A673 (cell line): ENCODE data around the gene ZNF534. TPM values are rescaled to one million over a fixed set of nuclear protein-coding genes. Genes with fewer than 3 reads are reported as not detected.

Experiments used
- BruUV-seq: library from RNA; stranded (reverse); fragments of 400-500 nt; replicated peaks from 2 replicates; lab custom pipeline; 2021; lab: Mats Ljungman, UMichigan
- CTCF ChIA-PET: fragments of 300-600 bp; sonication (Branson Sonifier 250); formaldehyde crosslinking; loops from one replicate; lab custom pipeline; 2022; ENCODE audit warnings: antibody characterized with exemption; lab: Charles Lee
- POLR2A ChIA-PET: fragments of 300-600 bp; sonication (Branson Sonifier 250); formaldehyde crosslinking; loops from one replicate; lab custom pipeline; 2022; ENCODE audit warnings: antibody characterized with exemption; ENCODE audit not compliant: low non-redundant PET; lab: Charles Lee
- DNase-seq: peaks from one replicate; pipeline ENCODE4 v3.0.0-alpha.2; 2015; ENCODE audit warnings: low spot score
- H3K27ac ChIP-seq: fragments of 200-600 bp; sonication (generic); 2 replicates; pipeline ENCODE4 v1.5.1; 2016; ENCODE audit warnings: mixed run types, low read depth, mild to moderate bottlenecking, mixed read lengths, antibody characterized with exemption, low read length; ENCODE audit not compliant: poor library complexity, severe bottlenecking
- H3K27me3 ChIP-seq: fragments of 200-600 bp; sonication (generic); replicated peaks from 2 replicates; pipeline ENCODE4 v1.6.1; 2017; ENCODE audit warnings: mixed run types, low read depth, mild to moderate bottlenecking, mixed read lengths, antibody characterized with exemption, low read length; ENCODE audit not compliant: insufficient read depth, poor library complexity
- H3K36me3 ChIP-seq: fragments of 200-600 bp; sonication (generic); 2 replicates; pipeline ENCODE4 v1.6.1; 2016; ENCODE audit warnings: mixed run types, mild to moderate bottlenecking, mixed read lengths, antibody characterized with exemption, low read length; ENCODE audit not compliant: insufficient read depth, poor library complexity, severe bottlenecking
- H3K4me1 ChIP-seq: fragments of 200-600 bp; sonication (generic); 2 replicates; pipeline ENCODE4 v1.6.1; 2017; ENCODE audit warnings: mixed run types, mild to moderate bottlenecking, mixed read lengths, antibody characterized with exemption, low read length; ENCODE audit not compliant: insufficient read depth, poor library complexity, severe bottlenecking
- H3K4me3 ChIP-seq: fragments of 200-600 bp; sonication (generic); 2 replicates; pipeline ENCODE4 v1.5.1; 2016; ENCODE audit warnings: low read depth, mixed run types, mild to moderate bottlenecking, mixed read lengths, low read length; ENCODE audit not compliant: poor library complexity, severe bottlenecking
- H3K9me3 ChIP-seq: fragments of 200-600 bp; sonication (generic); 2 replicates; pipeline ENCODE4 v1.6.1; 2016; ENCODE audit warnings: mixed run types, low read depth, mild to moderate bottlenecking, mixed read lengths, antibody characterized with exemption, low read length; ENCODE audit not compliant: poor library complexity, severe bottlenecking
- EZH2 ChIP-seq: fragments of 200-600 bp; sonication (generic); IDR thresholded peaks from 2 replicates; pipeline ENCODE4 v1.6.1; 2017; ENCODE audit warnings: borderline replicate concordance, low read depth, mild to moderate bottlenecking, mixed read lengths, antibody characterized with exemption, low read length; ENCODE audit not compliant: poor library complexity, severe bottlenecking
- intact Hi-C: fragments of 100-400 bp; cut with micrococcal nuclease; formaldehyde crosslinking; loops from one replicate; pipeline ENCODE4 v1.10.0; 2022; ENCODE audit not compliant: unreplicated experiment
- total RNA-seq: library from RNA; stranded (reverse); gene quantifications from 2 replicates; pipeline ENCODE4 v1.2.3, GENCODE V29; 2021
- TF ChIP-seq, protein P1 (sequence below): fragments of 300-800, 200-600 bp; sonication (generic); conservative IDR thresholded peaks from 2 replicates; pipeline ENCODE4 v1.5.1; 2017; ENCODE audit warnings: low read depth, mild to moderate bottlenecking, antibody characterized with exemption, low read length, moderate library complexity, mixed read lengths

ZNF534 gene
- total RNA-seq, 1 experiment from 2014 or later, result not detected

DNA sequence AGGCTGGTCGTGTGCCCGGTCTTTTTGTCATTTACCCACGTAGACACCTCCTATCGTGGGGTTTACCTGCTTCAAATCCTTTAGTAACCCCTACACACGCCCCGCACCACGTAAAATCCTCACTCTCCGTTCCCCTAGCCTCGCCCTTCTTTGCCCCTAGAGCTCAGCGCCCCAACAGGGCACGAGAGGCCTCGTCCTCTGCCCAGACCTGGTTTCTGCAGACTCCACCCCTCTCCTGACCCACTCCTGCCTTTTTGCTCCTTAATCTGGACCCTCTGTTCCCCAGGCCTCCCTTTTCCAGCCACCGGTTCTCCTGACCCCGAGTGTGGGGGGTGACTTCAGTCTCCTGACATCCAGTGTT, 30.9 kb upstream of the ZNF534 start:
- intact Hi-C loops, result no loop called here
- Histone ChIP-seq H3K36me3 (no peaks in the 10 kb centered on the region), H3K4me3 (peak overlapping the region; percentile 40), H3K27me3 (no peaks in the 10 kb centered on the region), H3K27ac (no peak overlapping the region), H3K4me1 (no peaks in the 10 kb centered on the region), H3K9me3 (peaks cover 27% of the 10 kb centered on the region)
- no TSS peak for BruUV-seq
- CTCF ChIA-PET, result no interaction called here
- DNase-seq, result no peak
- POLR2A ChIA-PET, result no interaction called here
- TF ChIP-seq EZH2, result no peak
- TF ChIP-seq, protein P1, sequence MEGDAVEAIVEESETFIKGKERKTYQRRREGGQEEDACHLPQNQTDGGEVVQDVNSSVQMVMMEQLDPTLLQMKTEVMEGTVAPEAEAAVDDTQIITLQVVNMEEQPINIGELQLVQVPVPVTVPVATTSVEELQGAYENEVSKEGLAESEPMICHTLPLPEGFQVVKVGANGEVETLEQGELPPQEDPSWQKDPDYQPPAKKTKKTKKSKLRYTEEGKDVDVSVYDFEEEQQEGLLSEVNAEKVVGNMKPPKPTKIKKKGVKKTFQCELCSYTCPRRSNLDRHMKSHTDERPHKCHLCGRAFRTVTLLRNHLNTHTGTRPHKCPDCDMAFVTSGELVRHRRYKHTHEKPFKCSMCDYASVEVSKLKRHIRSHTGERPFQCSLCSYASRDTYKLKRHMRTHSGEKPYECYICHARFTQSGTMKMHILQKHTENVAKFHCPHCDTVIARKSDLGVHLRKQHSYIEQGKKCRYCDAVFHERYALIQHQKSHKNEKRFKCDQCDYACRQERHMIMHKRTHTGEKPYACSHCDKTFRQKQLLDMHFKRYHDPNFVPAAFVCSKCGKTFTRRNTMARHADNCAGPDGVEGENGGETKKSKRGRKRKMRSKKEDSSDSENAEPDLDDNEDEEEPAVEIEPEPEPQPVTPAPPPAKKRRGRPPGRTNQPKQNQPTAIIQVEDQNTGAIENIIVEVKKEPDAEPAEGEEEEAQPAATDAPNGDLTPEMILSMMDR, result no peak

DNA sequence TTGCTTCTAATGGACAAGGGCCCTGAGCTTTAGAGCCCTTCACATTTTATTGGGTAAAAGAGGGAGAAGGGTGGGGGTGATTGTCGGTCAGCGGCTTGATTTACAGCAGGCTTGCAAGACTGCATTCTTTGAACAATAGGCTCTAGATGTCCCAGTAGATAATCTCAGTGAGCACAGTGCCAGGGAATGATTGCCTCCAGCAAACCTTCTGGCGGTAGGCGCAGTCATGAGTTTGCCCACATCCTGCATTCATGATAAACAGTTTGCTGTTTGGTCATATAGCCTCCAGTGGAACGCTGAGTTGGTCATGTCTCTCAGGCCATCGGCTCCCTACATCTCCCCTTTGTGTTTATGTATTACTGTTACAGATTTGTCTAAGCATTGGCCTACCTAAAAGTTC, 18.7 kb upstream of the ZNF534 start:
- Histone ChIP-seq H3K9me3 (peaks cover 20% of the 10 kb centered on the region), H3K27ac (no peak overlapping the region), H3K4me1 (no peaks in the 10 kb centered on the region), H3K27me3 (no peaks in the 10 kb centered on the region), H3K36me3 (no peaks in the 10 kb centered on the region), H3K4me3 (no peak overlapping the region)
- CTCF ChIA-PET, result no interaction called here
- POLR2A ChIA-PET, result no interaction called here
- no peak for DNase-seq
- BruUV-seq, result no TSS peak
- no peak for TF ChIP-seq EZH2
- TF ChIP-seq, protein P1, result no peak
- intact Hi-C loops, result no loop called here

DNA sequence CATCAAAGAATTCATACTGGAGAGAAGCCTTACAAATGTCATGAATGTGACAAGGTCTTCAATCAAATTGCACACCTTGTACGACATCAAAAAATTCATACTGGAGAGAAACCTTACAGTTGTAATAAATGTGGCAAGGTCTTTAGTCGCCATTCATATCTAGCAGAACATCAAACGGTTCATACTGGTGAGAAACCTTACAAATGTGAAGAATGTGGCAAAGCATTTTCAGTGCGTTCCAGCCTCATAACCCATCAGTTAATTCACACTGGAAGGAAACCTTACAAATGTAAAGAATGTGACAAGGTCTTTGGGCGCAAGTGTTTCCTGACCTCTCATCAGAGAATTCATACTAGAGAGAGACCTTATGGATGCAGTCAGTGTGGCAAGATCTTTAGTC, 13.2 kb upstream of the ZNF534 start:
- DNase-seq, result no peak
- BruUV-seq, result no TSS peak
- ChIA-PET CTCF (no interaction called here), POLR2A (no interaction called here)
- no peak overlapping the region for H3K4me3 ChIP-seq
- H3K36me3 ChIP-seq, result no peaks in the 10 kb centered on the region
- no peaks in the 10 kb centered on the region for H3K27me3 ChIP-seq
- no peak overlapping the region for H3K27ac ChIP-seq
- no peaks in the 10 kb centered on the region for H3K4me1 ChIP-seq
- TF ChIP-seq EZH2, result no peak
- TF ChIP-seq, protein P1, result no peak
- peaks cover 24% of the 10 kb centered on the region for H3K9me3 ChIP-seq
- intact Hi-C loops, result no loop called here
